HG03571 (cell line): ENCODE measurements around the gene CFDP1.

ENCODE experiments used
- ATAC-seq: cut with Tn5 transposase; IDR thresholded peaks from one replicate; pipeline ENCODE4 v1.9.1; 2021; ENCODE audit not compliant: unreplicated experiment

The CFDP1 gene

DNA sequence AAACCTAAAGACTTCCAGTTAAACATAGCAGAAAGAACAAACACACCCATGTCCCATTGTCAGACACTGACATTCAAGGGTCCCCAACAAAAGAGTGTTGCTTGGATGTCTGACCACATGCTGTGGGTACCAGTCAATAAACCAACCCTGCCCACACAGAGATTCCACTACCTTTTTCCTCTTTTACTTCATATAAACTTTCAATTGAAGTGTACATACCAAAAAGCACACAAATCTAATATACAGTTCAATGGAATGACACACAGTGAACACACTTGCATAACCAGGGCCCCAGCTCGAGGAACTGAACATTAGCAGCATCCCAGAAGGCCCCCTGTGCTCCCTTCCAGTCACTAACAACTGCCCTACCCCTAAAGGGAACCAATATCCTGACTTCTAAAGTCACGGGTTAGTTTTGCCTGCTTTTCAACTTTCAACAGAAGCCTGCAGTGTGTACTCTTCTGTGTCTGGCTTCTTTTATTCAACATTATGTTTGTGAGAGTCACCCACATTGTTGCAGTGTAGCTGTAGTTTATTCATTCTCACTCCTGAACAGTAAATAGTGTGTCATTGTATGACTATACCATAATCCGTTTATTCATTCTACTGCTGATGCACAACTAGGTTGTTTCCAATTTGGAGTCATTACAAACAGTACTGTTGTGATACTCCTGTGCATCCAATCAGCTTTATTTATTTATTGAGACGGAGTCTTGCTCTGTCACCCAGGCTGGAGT lies 18.0 kb downstream of the CFDP1 start:
- no peak for ATAC-seq

DNA sequence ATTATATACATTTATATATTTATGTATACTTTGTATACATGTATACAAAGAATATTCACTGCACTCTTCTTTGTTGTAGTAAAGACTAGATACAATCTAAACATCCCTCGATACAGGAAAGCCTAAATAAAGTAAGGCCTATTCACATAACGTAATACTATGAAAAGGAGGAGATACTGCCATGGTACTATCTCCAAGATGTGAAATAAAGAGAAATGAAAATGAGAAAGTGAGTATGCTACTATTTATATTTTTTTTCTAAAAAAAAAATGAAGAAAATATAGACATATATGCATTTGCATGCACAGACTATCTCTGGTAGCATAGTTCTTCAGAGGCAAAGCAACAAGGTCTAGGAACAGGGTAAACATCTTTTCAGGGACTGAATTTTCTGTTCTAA lies 19.4 kb downstream of the CFDP1 start:
- ATAC-seq = no peak

DNA sequence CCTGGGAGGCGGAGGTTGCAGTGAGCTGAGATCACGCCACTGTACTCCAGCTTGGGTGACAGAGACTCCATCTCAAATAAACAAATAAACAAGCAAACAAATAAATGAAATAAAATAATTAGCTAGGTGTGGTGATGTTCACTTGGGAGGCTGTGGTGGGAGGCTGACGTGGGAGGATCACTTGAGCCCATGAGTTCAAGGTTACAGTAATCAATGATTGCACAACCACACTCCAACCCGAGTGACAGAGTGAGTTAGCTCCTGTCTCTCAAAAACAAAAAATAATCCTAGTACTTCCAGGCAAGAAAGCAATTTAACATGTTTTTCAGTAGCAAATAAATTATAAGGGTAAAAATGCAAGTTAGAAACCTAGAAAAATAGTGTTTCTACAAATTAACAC lies 26.4 kb downstream of the CFDP1 start:
- ATAC-seq = no peak

DNA sequence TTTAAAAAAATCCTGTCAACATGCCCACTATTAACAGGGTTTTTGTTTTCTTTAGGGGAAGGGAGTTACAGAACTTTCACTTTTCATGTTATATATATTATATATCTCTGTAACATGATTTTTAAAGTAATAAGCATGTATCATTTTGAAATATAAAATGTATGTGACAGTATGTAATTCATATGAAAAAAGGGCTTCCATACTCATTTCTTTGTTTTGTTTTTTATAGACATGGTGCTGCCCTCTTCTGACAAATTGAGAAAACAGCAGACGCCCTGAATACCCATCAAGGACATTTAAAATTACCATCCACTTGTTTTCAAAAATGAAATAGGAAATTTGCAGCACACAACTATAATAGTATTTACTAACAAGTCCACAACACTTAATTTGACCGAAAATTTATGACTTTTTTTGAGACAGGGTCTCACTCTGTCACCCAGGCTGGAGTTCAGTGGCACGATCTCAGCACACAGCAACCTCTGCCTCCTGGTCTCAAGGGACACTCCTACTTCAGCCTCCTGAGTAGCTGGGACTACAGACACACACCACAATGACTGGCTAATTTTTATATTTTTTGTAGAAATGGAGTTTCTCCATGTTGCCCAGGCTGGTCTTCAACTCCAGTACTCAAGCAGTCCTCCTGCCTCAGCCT lies 30.4 kb downstream of the CFDP1 start:
- no peak for ATAC-seq

DNA sequence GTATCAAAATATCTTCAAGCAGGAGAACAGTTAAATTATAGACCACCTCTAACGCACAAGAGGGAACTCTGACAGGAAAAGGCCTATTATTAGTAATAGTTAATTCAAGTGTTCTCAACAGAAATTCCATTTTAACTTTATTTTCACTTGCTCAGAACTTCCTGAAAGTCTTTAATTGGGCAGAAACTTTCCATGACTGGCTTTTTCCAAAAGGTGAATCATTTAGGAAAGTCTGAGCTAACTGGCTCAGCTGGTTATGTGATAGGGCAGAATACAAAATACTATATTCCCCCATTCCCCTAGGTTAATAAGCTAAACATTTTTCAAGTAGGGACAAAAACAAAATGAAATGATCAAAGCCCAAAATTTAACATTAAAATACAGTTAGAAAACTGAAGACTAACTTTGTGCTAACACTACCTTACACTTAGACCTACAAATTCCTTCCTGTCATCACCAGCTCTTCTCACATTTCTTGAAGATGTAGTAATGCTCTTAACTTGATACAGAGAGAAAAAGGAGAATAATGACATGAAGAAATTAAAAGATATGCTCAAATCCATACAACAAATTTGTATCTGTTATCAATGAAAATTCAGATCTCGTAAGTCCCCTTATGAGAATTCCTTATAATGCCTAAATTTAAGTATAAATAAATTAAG lies 31.0 kb downstream of the CFDP1 start:
- no peak for ATAC-seq

DNA sequence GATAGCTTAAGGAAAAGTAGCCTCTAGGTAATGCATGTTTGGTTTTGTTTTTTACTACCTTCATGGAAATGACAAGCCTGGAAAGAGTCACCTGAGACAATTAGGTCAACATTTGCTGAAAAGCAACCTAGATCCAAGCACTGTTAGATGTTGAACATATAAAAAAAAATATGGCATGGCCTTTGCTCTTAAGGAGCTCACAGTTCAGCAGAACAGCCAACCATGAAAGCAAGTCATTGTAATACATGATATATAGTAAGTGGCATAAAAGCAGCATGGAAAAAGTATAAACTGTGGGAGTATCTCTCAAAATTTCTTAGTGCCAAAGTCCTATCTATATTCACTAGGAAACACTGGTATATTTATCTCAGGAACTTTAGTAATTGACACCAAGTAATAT lies 31.6 kb downstream of the CFDP1 start:
- ATAC-seq = no peak

DNA sequence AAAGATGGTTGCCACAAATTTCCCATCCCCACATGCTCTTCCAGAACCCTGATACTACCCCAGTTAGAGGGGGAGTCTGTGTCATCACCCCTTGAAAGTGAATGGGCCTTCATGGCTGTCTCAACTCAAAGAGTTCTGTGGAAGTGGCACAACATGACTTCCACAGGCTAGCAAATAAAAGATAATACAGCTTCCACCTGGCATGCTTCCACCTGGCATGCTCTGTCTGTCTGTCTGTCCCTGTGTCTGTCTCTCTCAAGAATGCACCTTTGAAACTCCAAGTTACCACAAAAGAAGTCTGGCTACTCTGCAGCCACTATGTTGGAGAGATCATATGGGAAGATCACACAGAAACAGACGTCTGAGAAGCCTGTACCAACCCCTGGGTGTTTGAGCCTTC lies 35.0 kb downstream of the CFDP1 start:
- ATAC-seq = no peak

DNA sequence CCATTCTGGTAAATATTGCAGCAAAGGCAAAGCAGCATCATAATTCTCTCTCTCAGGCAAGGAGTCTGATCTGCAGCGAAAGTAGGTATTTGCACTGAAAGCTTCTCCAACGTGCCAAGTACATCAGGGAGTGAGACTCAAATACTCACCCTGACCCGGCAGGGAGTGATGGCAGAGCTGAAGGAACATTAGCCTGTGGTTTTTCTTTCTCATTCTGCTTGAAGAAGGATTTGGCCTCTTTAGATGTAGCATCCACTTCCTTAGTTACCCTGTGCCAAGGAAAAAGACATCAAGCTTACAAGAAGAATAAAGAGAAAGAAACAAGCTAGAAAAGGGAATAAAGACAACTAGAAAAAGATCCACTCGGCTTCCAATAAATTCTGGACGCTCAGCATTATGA lies 38.4 kb downstream of the CFDP1 start:
- no peak for ATAC-seq

DNA sequence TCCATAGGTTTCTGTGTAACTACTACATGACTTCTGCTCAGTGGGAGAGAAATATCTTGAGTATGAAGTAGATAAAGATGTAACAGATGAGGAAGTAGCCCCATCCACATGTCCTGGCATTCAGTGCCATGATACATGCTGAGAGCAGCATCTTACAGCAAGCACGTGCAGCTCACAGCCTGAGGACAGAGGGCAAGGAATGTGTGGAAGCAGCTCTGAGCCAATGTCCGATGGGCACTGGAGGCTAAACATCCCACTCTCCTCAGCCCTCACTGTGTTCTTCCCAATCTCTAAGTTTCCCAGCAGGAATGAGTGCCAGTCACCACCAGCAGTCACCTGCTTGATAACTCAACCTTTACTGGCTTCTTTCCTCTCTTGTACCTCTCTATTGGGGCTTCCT lies 40.4 kb downstream of the CFDP1 start:
- no peak for ATAC-seq

DNA sequence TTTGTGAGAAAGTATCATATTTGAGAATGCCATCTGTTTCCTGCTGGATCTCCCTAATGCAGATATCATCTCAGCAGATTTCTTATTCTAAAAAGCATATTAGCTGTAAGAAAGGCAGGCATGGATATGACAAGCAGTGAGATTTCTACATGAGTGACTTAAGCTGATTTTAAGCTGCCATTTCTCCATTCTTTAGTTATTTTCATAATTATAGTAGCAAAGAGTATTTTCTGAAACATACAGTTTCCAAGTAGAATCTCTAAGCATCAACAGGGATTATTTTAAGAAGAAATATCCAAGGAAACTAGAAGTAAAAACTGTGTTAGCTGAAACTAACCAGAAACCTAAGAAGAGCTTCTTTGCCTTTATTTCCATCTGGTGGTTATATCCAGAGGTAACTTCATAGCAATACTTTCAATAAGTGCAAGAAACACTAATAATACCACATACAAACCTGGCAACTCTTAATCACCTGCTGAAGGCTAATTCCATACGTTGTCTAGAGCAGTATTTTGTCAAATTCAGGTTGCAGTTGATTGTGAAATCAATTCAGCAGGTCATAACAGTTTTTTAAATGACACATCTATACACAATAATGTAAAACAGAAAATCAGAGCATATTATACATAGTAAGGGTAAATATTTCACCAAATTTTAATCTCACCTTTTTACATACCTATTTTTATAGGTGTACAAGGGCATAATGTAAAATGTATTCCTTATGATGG lies 42.2 kb downstream of the CFDP1 start:
- no peak for ATAC-seq

DNA sequence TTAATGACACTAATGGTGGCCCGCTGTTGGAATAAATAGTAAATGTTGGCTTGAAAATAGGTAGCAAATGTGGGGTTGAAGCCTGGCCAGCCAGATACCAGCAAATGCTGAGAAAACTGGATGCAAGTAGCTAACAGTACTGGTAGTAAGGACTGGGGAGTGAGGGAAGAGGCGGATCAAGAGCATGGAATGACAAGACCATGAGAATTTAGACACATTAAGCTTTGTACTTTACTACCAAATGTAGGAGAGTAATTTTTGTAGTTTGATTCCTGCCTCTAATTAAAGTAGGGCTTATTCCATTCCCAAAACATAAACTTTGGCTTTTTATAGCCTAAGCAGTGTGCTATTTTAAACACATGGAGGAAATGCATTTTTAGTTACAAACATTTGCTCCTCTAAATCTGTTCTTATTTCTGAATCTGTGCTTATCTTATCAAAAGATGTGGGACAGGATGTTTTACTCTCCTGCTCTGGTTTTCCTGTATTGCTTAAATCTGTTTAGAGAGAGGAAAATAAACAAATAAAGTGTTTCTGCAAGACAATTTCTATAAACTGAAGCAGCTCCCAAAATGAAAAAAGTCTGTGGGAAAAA lies 44.1 kb downstream of the CFDP1 start:
- ATAC-seq = no peak

DNA sequence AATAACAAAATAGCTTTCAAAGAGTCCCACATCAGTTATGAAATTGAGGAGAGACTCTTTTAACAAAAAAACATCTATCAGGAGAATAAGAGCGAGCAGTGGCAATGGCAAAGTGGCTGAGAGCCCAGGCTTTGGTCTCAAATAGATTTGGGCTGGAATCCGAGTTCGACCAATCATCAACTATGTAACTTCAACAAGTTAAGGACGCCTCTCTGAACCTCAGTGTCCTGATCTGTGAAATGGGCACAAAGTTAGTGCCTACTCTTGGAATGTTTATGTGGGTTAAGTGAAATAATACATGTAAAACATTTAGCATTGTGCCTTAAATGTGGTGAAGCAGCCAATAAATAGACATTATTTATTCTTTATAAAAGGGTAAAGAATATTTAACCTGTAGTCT lies 45.4 kb downstream of the CFDP1 start:
- ATAC-seq = no peak

DNA sequence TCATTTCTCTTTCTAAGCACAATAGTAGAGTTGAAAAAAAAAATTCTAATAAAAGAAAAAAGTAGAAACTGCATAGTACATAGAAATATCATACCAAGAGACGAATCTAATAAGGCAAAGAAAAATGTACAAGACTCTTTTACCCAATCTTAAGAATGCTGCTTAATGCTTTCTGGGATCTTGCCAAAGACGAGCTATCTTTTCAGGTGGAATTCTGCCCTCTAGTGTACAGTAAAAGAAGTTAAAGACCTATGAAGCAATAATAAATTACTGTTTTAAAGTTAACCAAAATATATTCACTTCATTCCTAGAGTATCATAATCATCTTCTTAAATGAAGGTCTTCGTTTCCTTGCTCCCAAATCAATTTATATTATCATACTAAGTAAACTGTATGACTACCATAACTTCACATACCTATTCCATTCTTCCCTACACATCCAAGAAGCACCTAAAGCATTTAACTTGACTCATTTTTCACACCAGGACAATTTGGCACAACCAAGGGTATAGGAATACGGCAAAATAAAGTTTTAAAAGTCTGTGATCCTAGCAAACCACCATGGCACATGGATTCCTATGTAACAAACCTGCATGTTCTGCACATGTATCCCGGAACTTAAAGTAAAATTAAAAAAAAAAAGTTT lies 47.7 kb downstream of the CFDP1 start:
- ATAC-seq = no peak

DNA sequence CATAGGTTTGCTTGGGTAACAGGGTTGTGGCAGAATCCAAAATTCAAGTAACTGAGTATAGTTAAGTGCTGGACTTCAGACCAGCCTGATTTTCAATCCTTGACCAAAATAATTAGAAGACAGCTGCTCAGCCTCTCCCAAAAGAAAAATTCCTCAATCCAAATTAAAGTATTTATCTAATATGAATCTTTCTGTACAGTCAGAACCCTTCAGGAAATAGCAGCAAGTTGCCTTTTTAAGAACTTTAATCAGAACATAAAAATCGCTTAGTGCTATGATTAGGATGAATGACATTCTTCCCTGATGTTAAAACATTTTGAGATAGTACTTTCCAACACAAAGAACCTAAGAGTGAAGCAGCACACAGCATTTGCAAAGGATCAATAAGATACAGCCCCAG lies 50.2 kb downstream of the CFDP1 start:
- no peak for ATAC-seq

DNA sequence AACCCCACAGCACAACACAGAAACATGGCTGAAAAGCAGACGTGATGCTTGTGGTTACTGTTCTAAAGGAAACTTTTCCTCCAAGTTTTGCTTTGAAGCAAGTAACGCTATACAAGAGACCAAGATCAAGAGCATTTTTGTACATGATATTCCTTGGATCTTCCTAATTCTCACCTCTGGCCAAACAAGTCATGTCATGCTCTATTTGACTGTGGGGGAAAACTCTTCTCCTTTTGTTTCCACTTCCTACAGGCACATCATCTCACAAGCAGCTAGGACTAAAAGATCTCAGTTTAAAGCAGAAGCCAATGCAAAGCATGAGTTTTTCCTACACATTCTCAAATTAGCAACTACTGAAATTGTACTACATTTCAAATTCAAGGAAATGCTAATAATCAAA lies 50.7 kb downstream of the CFDP1 start:
- no peak for ATAC-seq

DNA sequence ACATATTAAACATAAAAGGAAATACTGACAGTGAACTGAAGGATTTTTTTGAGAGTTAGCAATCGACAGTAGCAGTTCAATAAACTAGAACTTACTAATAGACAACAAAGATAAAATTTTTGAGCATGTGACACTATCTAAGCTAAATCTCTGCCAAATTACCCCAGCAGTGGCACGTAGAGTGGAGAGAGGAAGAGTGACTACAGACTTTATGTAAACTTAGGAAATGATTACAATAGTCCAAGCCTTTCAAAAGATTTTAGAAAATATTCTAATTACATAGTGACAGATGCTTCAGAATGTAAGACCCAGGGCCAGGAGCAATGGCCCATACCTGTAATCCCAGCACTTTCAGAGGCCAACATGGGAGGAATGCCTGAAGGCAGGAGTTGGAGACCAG lies 52.4 kb downstream of the CFDP1 start:
- no peak for ATAC-seq

DNA sequence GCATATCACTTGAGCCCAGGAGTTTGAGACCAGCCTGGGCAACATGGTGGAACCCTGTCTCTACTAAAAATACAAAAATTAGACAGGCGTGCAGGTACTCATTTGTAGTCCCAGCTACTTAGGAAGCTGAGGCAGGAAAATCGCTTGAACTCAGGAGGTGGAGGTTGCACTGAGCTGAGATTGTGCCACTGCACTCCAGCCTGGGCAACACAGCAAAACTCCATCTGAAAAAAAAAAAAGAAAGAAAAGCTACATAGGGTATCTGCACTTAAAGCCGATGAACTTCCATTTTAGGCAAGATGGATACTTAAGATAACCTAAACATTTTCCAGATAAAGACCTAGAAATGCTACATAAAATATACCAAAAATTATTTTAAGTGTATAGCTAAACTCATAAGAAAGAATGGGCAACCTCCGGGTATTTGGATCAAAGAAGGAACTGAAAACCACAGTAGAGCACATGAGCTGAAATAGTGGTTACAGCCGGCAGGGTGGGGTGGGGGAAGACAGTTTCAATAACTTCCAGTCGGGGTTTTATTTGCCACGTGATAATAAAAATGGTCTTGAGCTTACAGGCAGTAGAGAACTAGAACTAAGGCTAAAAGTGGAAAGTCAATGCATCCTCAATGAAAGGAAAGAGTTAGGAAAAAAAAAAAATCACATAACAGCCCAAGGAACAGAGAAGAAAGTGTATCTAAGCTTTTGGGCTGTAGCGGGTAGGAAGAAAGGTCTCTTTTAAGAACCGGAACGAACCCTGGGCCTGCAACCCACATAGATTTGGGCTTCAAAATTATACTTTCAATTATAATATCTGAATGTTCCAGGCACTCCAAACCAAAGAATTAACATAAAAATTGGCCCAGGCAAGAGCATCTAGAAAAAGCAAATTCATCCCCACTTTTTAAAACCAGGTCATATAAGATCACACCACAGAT lies 53.1 kb downstream of the CFDP1 start:
- peak; percentile 75 for ATAC-seq

DNA sequence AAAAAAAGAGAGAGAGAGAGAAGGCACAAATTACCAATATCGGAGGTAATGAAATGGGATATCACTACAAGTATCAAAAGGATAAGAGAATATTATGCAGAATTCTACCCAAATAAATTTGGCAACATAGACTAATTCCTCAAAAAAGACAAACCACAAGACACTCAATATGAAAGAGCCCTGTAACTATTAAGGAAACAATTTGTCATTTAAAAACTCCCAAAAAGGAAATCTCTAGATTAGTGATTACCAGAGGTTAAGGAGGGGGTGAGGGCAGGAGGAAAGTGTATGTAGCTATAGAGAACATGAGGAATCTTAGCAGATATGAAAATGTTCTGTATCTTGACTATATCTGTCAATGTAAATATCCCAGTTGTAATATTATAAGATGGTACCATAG lies 54.0 kb downstream of the CFDP1 start:
- ATAC-seq = peak; percentile 56

DNA sequence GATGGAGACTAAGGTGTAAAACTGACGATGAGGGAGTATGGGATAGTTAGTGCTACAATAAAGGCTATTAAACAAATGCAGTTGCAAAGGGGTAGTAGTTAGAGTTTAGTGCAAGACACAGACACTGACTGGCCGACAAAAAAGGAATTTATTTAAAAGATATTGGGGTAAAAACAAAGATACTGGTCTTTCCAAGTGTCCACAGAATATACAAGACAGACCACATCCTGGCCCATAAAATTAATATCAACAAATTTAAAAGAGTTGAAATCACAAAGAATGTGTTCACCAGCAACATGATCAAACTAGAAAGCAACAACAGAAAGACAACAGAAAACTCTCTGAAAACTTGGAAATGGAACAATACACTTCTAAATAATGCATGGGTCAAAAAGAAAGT lies 54.7 kb downstream of the CFDP1 start:
- no peak for ATAC-seq
